H1 (cell line): ENCODE results near the gene GBX1. TPM values are rescaled to one million over a fixed set of nuclear protein-coding genes. Genes with fewer than 3 reads are reported as not detected.

Experiments
- CBX8 ChIP-seq: fragments of 300-800, 300-1000 bp; sonication (generic); IDR thresholded peaks from 2 replicates; pipeline ENCODE4 v1.7.1; 2016; ENCODE audit warnings: low read depth, low read length, borderline replicate concordance
- CHD2 ChIP-seq: IDR thresholded peaks from 2 replicates; pipeline ENCODE4 v1.6.1; 2012; ENCODE audit warnings: low read length, improper control_type of control experiment
- JUND ChIP-seq: IDR thresholded peaks from 2 replicates; pipeline ENCODE4 v1.6.1; 2011; ENCODE audit warnings: mild to moderate bottlenecking, improper control_type of control experiment, low read length
- POU5F1 ChIP-seq: IDR thresholded peaks from 2 replicates; pipeline ENCODE4 v1.6.1; 2011; ENCODE audit warnings: low read depth, mild to moderate bottlenecking, low read length, moderate library complexity
- RAD21 ChIP-seq, 2 experiments: IDR thresholded peaks in 1 of 2; conservative IDR thresholded peaks in 1 of 2; 2 replicates each; pipeline ENCODE4 v1.6.1; 2011; ENCODE audit warnings: low read depth in 2 of 2, low read length in 2 of 2, improper control_type of control experiment in 1 of 2, inconsistent platforms in 1 of 2, mild to moderate bottlenecking in 1 of 2, moderate library complexity in 1 of 2
- SP4 ChIP-seq: IDR thresholded peaks from 2 replicates; pipeline ENCODE4 v1.6.1; 2012; ENCODE audit warnings: low read length, inconsistent platforms
- ZNF274 ChIP-seq: IDR thresholded peaks from 2 replicates; pipeline ENCODE4 v1.7.0; 2012; ENCODE audit warnings: low read length, borderline replicate concordance; ENCODE audit errors: extremely low read depth
- polyA plus RNA-seq, 7 experiments: library from polyadenylated mRNA; depleted of rRNA in 3 of 7; stranded (reverse) in 5 of 7; unstranded in 2 of 7; fragments of >200 nt in 5 of 7; fragments of 200-250 nt in 2 of 7; gene quantifications; 1 replicate in 5 of 7; 2 replicates in 1 of 7; 4 replicates in 1 of 7; pipeline versions ENCODE4 v1.2.1 to v1.2.3, GENCODE V29; 2011 to 2013; ENCODE audit warnings: missing spikeins in 2 of 7, mixed read lengths in 2 of 7
- total RNA-seq: library from RNA; stranded (reverse); fragmentation: NEBNext Ultra II Directional; extraction: Animal tissue kit (Norgen Biotek cat#: 25700); gene quantifications from 2 replicates; pipeline ENCODE4 v1.2.1, GENCODE V29; 2021

GBX1 gene
- total and polyA plus RNA-seq, 2 of the 8 experiments (the other 6 are each of a cell fraction or from before 2014, with no cell fraction given) = not detected

DNA sequence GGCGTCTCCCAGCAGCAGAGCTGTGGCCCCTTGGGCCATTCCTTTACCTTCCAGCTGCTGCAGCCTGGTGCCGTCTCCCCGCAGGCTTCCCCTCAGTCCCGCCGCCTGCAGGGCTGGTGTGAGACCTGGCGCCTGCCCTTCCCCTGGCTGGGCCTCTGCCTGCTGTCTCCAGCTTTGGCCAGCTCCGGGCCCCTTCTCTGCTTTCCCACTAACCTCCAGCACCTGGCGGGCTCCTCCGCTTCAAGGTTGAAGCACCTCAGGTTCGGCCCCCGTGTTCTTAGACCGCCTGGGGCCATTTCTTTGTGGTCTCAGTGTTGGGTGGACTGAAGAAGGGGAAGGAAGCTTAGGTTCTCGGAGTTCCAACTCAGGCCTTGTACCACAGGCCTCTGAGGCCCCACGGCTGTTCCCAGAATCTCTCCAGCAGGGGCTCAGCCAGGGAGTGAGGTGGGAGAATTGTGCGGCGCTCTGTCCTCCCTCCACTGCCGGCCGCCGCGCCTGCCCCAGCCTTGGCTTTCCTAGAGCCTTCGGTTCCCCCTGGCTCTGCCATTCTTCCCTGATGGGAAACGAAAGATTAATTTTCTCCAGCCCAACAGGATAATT, 30.3 kb downstream of the GBX1 start (continued):
- TF ChIP-seq CBX8 (no peak), CHD2 (no peak), SP4 (no peak), ZNF274 (no peak), JUND (no peak), POU5F1 (no peak), RAD21 (IDR thresholded peaks at IDR 0.05 in 1 of 2, conservative IDR thresholded peaks at IDR 0.05 in 1 of 2; ENCODE audit: low read depth in 2 of 2, low read length in 2 of 2) (no peak)
